ENCODE measurements around the gene MRPS35.

DNA sequence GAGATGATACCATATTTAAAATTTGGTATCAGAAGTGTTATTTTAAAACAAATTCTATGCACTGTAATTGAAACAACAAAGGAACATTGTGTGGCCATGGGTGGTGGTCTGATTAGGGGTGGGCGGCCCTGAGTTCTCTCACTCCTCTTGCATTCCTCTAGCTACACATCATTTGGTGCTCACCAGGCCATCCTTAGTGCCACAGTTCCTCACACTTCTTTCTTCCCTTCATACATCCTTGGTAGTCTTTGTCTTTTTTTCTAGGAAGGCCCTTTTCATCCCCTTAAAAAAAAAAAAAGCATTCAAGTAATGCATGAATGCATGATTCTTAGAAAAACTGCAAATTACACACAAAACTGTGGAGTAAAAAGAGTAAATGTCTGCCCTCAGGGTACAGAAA, 71.8 kb downstream of the MRPS35 start:
- TF ChIP-seq POLR2A (IDR thresholded peaks at IDR 0.05) (no peak), CTCF (IDR thresholded peaks at IDR 0.05) (no peak), EP300 (IDR thresholded peaks at IDR 0.05) (no peak)

Data from ovary (tissue), 3 donors.